DND-41 (cell line): ENCODE data around the gene RING1.

Source experiments
- EZH2 ChIP-seq: IDR thresholded peaks from 3 replicates; pipeline ENCODE4 v1.6.1; 2012; ENCODE audit warnings: borderline replicate concordance, low read depth, mild to moderate bottlenecking, moderate library complexity, low read length, inconsistent platforms; ENCODE audit not compliant: severe bottlenecking
- TF ChIP-seq, protein P1 (sequence below): IDR thresholded peaks from 2 replicates; pipeline ENCODE4 v1.5.1; 2012; ENCODE audit warnings: borderline replicate concordance, low read length, moderate library complexity, mild to moderate bottlenecking; ENCODE audit not compliant: poor library complexity, severe bottlenecking; ENCODE audit errors: extremely low read depth

DNA sequence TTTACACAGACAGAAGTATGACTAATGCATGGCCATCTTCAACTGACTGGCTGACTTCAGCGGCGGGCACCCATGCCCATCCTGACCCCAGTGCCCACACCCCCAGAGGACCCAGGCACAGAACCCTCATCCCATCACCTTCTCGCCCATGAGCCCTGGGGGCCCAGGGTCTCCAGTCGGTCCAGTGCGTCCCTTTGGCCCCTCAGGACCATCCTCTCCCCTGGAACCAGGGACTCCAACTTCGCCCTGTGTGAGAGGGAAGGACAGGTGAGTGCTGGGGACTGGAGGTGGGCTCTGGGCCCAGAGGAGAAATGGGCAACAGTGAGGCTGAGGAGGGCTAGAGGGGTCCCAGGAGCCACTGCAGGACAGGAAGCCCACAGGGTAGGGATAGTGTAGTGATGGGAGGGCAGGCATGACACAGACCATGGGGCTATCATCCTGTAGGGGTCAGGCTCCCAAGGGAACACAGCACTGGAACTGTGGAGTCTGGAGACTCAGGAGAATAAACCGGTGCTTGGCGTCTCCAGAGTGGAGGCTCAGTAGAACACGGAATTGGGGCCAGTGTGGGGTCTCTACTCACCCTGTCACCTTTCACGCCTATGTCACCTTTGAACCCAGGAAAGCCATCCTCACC lies 32.7 kb upstream of the RING1 start:
- TF ChIP-seq, protein P1, sequence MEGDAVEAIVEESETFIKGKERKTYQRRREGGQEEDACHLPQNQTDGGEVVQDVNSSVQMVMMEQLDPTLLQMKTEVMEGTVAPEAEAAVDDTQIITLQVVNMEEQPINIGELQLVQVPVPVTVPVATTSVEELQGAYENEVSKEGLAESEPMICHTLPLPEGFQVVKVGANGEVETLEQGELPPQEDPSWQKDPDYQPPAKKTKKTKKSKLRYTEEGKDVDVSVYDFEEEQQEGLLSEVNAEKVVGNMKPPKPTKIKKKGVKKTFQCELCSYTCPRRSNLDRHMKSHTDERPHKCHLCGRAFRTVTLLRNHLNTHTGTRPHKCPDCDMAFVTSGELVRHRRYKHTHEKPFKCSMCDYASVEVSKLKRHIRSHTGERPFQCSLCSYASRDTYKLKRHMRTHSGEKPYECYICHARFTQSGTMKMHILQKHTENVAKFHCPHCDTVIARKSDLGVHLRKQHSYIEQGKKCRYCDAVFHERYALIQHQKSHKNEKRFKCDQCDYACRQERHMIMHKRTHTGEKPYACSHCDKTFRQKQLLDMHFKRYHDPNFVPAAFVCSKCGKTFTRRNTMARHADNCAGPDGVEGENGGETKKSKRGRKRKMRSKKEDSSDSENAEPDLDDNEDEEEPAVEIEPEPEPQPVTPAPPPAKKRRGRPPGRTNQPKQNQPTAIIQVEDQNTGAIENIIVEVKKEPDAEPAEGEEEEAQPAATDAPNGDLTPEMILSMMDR, result no peak
- TF ChIP-seq EZH2, result no peak
